Astrocyte (in vitro differentiated cells and primary cell): Measurements from ENCODE around the gene PTPRD. TPM values are rescaled to one million over a fixed set of nuclear protein-coding genes. Genes with fewer than 3 reads are reported as not detected.

ENCODE experiments used
- DNase-seq: peaks from one replicate; pipeline ENCODE4 v3.0.0-alpha.2; 2010; ENCODE audit warnings: low read depth
- FAIRE-seq: peaks from 2 replicates; lab custom pipeline; 2011; peaks lifted over from hg19 to GRCh38; lab: Jason Lieb, UNC
- H2AFZ ChIP-seq: 2 replicates; pipeline ENCODE4 v1.6.0; 2012; ENCODE audit warnings: low read depth, low read length, inconsistent platforms
- H3K27ac ChIP-seq: 2 replicates; pipeline ENCODE4 v1.5.1; 2011; ENCODE audit warnings: low read depth, low read length, inconsistent platforms
- H3K27me3 ChIP-seq: 2 replicates; pipeline ENCODE4 v1.6.0; 2011; ENCODE audit warnings: low read length, inconsistent platforms; ENCODE audit not compliant: insufficient read depth
- H3K36me3 ChIP-seq: 2 replicates; pipeline ENCODE4 v1.5.1; 2011; ENCODE audit warnings: low read length, inconsistent platforms; ENCODE audit not compliant: insufficient read depth
- H3K4me1 ChIP-seq: 2 replicates; pipeline ENCODE4 v1.5.1; 2011; ENCODE audit warnings: low read length, inconsistent platforms; ENCODE audit not compliant: insufficient read depth
- H3K4me2 ChIP-seq: 2 replicates; pipeline ENCODE4 v1.6.0; 2012; ENCODE audit warnings: low read length, inconsistent platforms
- H3K4me3 ChIP-seq: 2 replicates; pipeline ENCODE4 v1.5.1; 2011; ENCODE audit warnings: low read depth, mild to moderate bottlenecking, low read length, inconsistent platforms; ENCODE audit not compliant: insufficient read depth
- H3K79me2 ChIP-seq: 2 replicates; pipeline ENCODE4 v1.6.0; 2012; ENCODE audit warnings: mild to moderate bottlenecking, low read length, inconsistent platforms; ENCODE audit not compliant: insufficient read depth
- H3K9ac ChIP-seq: 2 replicates; pipeline ENCODE4 v1.6.0; 2012; ENCODE audit warnings: mild to moderate bottlenecking, low read length, inconsistent platforms
- H3K9me3 ChIP-seq: 2 replicates; pipeline ENCODE4 v1.5.1; 2012; ENCODE audit warnings: low read depth, mild to moderate bottlenecking, low read length, inconsistent platforms; ENCODE audit not compliant: insufficient read depth
- H4K20me1 ChIP-seq: 2 replicates; pipeline ENCODE4 v1.6.0; 2012; ENCODE audit warnings: low read length, inconsistent platforms; ENCODE audit not compliant: insufficient read depth
- H3K27ac Mint-ChIP-seq: one replicate; pipeline ENCODE4 v1.8.0; 2021; ENCODE audit warnings: mild to moderate bottlenecking, mixed read lengths; ENCODE audit not compliant: unreplicated experiment
- H3K27me3 Mint-ChIP-seq: one replicate; pipeline ENCODE4 v1.8.0; 2021; ENCODE audit warnings: low read depth, mixed read lengths; ENCODE audit not compliant: unreplicated experiment
- H3K36me3 Mint-ChIP-seq: one replicate; pipeline ENCODE4 v1.8.0; 2021; ENCODE audit warnings: low read depth, mixed read lengths; ENCODE audit not compliant: unreplicated experiment
- H3K4me1 Mint-ChIP-seq: one replicate; pipeline ENCODE4 v1.8.0; 2021; ENCODE audit warnings: low read depth, mixed read lengths; ENCODE audit not compliant: unreplicated experiment
- H3K4me3 Mint-ChIP-seq: one replicate; pipeline ENCODE4 v1.8.0; 2021; ENCODE audit warnings: mild to moderate bottlenecking, moderate library complexity, mixed read lengths; ENCODE audit not compliant: unreplicated experiment
- H3K9me3 Mint-ChIP-seq: one replicate; pipeline ENCODE4 v1.8.0; 2021; ENCODE audit warnings: mild to moderate bottlenecking, mixed read lengths; ENCODE audit not compliant: unreplicated experiment
- CTCF ChIP-seq: IDR thresholded peaks from 2 replicates; pipeline ENCODE4 v1.5.1; 2011; ENCODE audit warnings: low read depth, mild to moderate bottlenecking, inconsistent platforms, low read length, moderate library complexity; ENCODE audit not compliant: insufficient read depth
- EZH2 ChIP-seq: IDR thresholded peaks from 2 replicates; pipeline ENCODE4 v1.6.1; 2012; ENCODE audit warnings: mild to moderate bottlenecking, low read length, inconsistent platforms; ENCODE audit not compliant: insufficient read depth
- total RNA-seq: library from RNA; stranded (reverse); gene quantifications from 2 replicates; pipeline ENCODE4 v1.2.1, GENCODE V29; 2021

Gene PTPRD
- total RNA-seq, 1 donor from 2014 or later, result 88.1 TPM

- DNase-seq, result no peak
- no peaks in the 10 kb centered on the region for H3K9me3 ChIP-seq
Observed at GRCh38 chr9:8916771-8917170, 1696.0 kb downstream of the PTPRD start.

GRCh38 chr9:8907868-8908267 lies 1704.9 kb downstream of the PTPRD start:
- Histone ChIP-seq H3K9me3 (no peaks in the 10 kb centered on the region), H3K4me3 (no peak overlapping the region), H3K27ac (no peak overlapping the region), H3K4me2 (no peak overlapping the region), H3K36me3 (no peaks in the 10 kb centered on the region), H3K4me1 (no peaks in the 10 kb centered on the region), H3K27me3 (no peaks in the 10 kb centered on the region), H2AFZ (no peak overlapping the region), H3K79me2 (no peaks in the 10 kb centered on the region), H4K20me1 (no peaks in the 10 kb centered on the region), H3K9ac (no peak overlapping the region)
- Mint-ChIP-seq H3K4me1 (no peaks in the 10 kb centered on the region), H3K36me3 (no peaks in the 10 kb centered on the region), H3K27ac (peak overlapping the region; percentile 85), H3K27me3 (no peaks in the 10 kb centered on the region), H3K9me3 (no peaks in the 10 kb centered on the region), H3K4me3 (no peak overlapping the region)
- TF ChIP-seq EZH2, result no peak
- TF ChIP-seq CTCF, result no peak
- FAIRE-seq (no peak), DNase-seq (no peak)

More at GRCh38 chr9:8916771-8917170, 1696.0 kb downstream of the PTPRD start:
- Histone ChIP-seq H3K4me1 (no peaks in the 10 kb centered on the region), H3K4me3 (no peak overlapping the region), H3K36me3 (no peaks in the 10 kb centered on the region), H3K9ac (no peak overlapping the region), H2AFZ (no peak overlapping the region), H3K27me3 (no peaks in the 10 kb centered on the region), H3K27ac (no peak overlapping the region), H3K4me2 (no peak overlapping the region), H3K79me2 (no peaks in the 10 kb centered on the region), H4K20me1 (no peaks in the 10 kb centered on the region)
- no peak overlapping the region for H3K4me3 Mint-ChIP-seq
- no peaks in the 10 kb centered on the region for H3K9me3 Mint-ChIP-seq
- H3K36me3 Mint-ChIP-seq, result no peaks in the 10 kb centered on the region
- H3K27ac Mint-ChIP-seq, result no peak overlapping the region
- no peak for FAIRE-seq
- TF ChIP-seq CTCF (no peak), EZH2 (no peak)
- H3K27me3 Mint-ChIP-seq, result no peaks in the 10 kb centered on the region
- H3K4me1 Mint-ChIP-seq, result no peaks in the 10 kb centered on the region

GRCh38 chr9:8905731-8906130 lies 1707.1 kb downstream of the PTPRD start:
- H3K4me3 ChIP-seq, result no peak overlapping the region
- no peaks in the 10 kb centered on the region for H3K27me3 ChIP-seq
- no peak overlapping the region for H3K27ac ChIP-seq
- no peak for FAIRE-seq
- H3K4me2 ChIP-seq, result no peak overlapping the region
- TF ChIP-seq EZH2, result no peak
- no peak for TF ChIP-seq CTCF
- H2AFZ ChIP-seq, result no peak overlapping the region
- H3K4me1 ChIP-seq, result no peaks in the 10 kb centered on the region
- no peak for DNase-seq
- no peaks in the 10 kb centered on the region for H3K36me3 ChIP-seq
- no peaks in the 10 kb centered on the region for H3K9me3 ChIP-seq
- no peaks in the 10 kb centered on the region for H3K79me2 ChIP-seq
- H3K4me1 Mint-ChIP-seq, result peaks cover 2% of the 10 kb centered on the region
- H3K9ac ChIP-seq, result no peak overlapping the region
- H3K27ac Mint-ChIP-seq, result no peak overlapping the region
- H3K27me3 Mint-ChIP-seq, result no peaks in the 10 kb centered on the region
- no peak overlapping the region for H3K4me3 Mint-ChIP-seq
- H4K20me1 ChIP-seq, result no peaks in the 10 kb centered on the region
- no peaks in the 10 kb centered on the region for H3K36me3 Mint-ChIP-seq
- H3K9me3 Mint-ChIP-seq, result no peaks in the 10 kb centered on the region
